ENCODE measurements around the gene VSIG4.
A peak's percentile ranks its signal among the peaks of the same experiment; 100 is the strongest.

The VSIG4 gene

DNA sequence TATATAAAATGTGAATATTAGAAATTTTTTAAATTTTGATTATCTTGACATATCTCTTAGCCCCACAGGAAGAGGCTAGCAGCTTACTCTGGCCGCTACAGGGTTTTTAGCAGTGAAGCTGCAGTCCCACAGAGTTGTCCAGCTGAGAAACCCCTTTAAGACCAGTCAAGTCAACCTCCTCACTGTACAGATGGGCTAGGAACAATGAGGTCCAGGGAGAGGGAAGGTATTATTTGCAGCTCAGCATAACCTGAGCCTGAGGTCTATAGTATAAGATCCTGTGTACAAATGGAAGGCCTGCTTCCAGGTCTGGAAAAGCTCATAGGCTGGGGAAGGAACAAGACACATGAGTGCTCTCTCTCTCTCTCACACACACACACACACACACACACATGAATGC, 1.8 kb downstream of the VSIG4 start:
- H3K4me3 Mint-ChIP-seq, result no peak overlapping the region
- no peaks in the 10 kb centered on the region for H3K27me3 Mint-ChIP-seq
- no peak overlapping the region for H3K27ac Mint-ChIP-seq

DNA sequence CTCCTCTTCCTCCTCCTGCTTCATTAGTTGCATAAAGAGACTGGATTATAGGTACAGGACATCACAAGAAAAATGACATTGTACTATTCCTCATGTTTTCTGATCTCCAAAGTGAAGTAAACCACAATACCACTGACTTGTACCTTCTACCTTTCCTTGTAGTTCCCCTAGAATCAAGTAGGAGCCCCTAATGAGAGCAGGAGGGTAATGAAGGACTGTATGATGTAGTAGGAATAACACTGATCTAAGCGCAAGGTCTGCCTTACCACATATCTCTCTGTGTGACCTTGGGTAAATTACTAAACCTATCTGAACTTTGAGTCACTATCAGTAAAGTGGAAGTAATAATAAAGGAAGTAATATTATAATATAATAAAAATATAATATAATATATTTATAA, 3.6 kb downstream of the VSIG4 start:
- no peak for DNase-seq
- ATAC-seq, result peak; percentile 39
- H3K27ac Mint-ChIP-seq, result no peak overlapping the region
- H3K9me3 Mint-ChIP-seq, result no peaks in the 10 kb centered on the region
- H3K4me3 Mint-ChIP-seq, result no peak overlapping the region
- H3K4me1 Mint-ChIP-seq, result peaks cover 13% of the 10 kb centered on the region
- H3K27me3 Mint-ChIP-seq, result no peaks in the 10 kb centered on the region

More for the DNA sequence above, 1.8 kb downstream of the VSIG4 start:
- DNase-seq, result no peak
- peaks cover 13% of the 10 kb centered on the region for H3K4me1 Mint-ChIP-seq
- no peak for ATAC-seq
- no peaks in the 10 kb centered on the region for H3K9me3 Mint-ChIP-seq

DNA sequence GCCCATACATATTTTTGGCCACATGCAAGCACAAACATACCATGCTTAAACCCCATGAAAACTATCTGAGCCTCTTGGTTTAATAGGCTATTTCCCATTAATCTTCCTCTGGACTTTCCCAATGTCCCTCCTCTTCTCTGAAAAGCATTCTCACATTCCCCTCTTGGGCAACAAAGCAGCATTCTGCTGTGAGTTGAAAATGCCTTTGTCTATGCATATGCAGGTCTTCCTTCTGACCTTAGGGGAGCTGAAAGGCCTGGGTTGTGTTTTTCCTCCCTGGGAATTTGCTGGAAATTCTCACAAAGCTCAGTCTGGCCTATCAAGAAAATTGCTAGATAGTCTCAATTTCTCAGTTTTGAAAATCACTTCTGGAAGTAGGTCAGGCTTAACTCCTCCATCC, 4.2 kb downstream of the VSIG4 start:
- Mint-ChIP-seq H3K4me1 (peaks cover 13% of the 10 kb centered on the region), H3K4me3 (no peak overlapping the region), H3K9me3 (no peaks in the 10 kb centered on the region), H3K27me3 (no peaks in the 10 kb centered on the region), H3K27ac (no peak overlapping the region)
- DNase-seq (no peak), ATAC-seq (no peak)

GRCh38 chrX:66030505-66031317, 9.2 kb downstream of the VSIG4 start:
- peak in 1 of 2 donors; percentile 21 for DNase-seq
- peak; percentile 64 for ATAC-seq
- Mint-ChIP-seq H3K27ac (no peak overlapping the region), H3K27me3 (no peaks in the 10 kb centered on the region), H3K9me3 (no peaks in the 10 kb centered on the region), H3K4me3 (no peak overlapping the region), H3K4me1 (peaks cover 13% of the 10 kb centered on the region)

GRCh38 chrX:66028936-66029335, 10.9 kb downstream of the VSIG4 start:
- no peak for ATAC-seq
- H3K4me3 Mint-ChIP-seq, result no peak overlapping the region
- no peaks in the 10 kb centered on the region for H3K27me3 Mint-ChIP-seq
- no peaks in the 10 kb centered on the region for H3K9me3 Mint-ChIP-seq
- no peak for DNase-seq
- no peak overlapping the region for H3K27ac Mint-ChIP-seq
- H3K4me1 Mint-ChIP-seq, result peaks cover 7% of the 10 kb centered on the region

GRCh38 chrX:66024570-66024969, 15.3 kb downstream of the VSIG4 start:
- H3K4me3 Mint-ChIP-seq, result no peak overlapping the region
- H3K9me3 Mint-ChIP-seq, result no peaks in the 10 kb centered on the region
- no peak for DNase-seq
- no peak overlapping the region for H3K27ac Mint-ChIP-seq
- H3K27me3 Mint-ChIP-seq, result no peaks in the 10 kb centered on the region
- H3K4me1 Mint-ChIP-seq, result peaks cover 18% of the 10 kb centered on the region
- ATAC-seq, result no peak

DNA sequence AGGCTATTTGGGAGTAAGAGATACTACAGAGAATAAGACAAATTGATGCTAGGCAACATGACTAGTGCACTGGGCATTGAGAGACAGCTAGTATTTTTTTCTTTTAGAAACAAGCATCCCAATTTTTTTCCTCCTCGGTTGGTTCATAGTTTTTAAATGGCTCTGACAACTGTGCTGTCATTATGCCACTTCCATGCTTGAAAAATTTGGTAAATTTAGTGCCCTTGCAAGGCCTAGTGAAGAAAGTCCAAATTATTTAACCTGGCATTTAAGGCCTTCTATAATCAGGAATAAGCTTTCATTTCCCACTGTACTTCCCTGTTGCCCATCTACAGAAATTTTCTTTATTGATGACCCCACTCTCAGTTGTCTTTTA, 15.8 kb downstream of the VSIG4 start:
- no peak for ATAC-seq
- no peak overlapping the region for H3K4me3 Mint-ChIP-seq
- H3K4me1 Mint-ChIP-seq, result peaks cover 18% of the 10 kb centered on the region
- no peaks in the 10 kb centered on the region for H3K27me3 Mint-ChIP-seq
- DNase-seq, result no peak
- peak overlapping the region in 1 of 2 donors; percentile 49 for H3K27ac Mint-ChIP-seq
- no peaks in the 10 kb centered on the region for H3K9me3 Mint-ChIP-seq

DNA sequence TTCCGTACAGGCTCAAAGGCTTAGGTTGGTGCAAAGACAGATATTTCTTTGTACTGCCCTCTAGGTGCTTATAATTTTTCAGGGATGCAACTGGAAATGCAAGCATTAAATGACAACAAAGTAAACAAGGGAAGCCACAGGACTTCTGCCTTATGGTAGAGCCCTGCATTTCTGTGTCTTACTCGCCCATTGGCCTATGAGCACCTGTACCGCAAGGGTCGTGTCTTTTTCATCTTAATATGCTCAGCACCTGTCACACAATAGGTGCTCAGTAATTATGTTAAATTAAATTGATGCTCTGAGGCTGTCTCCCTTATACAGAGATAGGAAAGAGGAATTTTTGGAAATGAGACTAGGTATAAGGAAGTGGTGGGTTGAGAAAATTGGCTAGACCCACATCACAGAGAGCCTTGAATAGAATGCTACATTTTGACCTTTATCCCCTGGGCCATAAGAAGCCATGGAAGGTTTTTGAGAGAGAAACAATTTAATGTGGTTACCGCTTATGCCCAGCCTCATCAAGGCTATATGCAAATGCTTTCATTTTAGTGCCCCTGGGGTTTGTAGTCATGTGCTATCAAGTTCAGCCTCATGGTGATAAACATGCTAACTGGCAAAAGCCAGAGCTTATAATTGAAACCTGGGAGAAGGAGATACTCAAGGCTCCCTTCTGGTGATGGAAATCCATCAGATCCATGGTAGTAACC, 16.3 kb downstream of the VSIG4 start:
- ATAC-seq (no peak), DNase-seq (no peak)
- no peak overlapping the region for H3K27ac Mint-ChIP-seq
- peaks cover 21% of the 10 kb centered on the region for H3K4me1 Mint-ChIP-seq
- H3K27me3 Mint-ChIP-seq, result no peaks in the 10 kb centered on the region
- no peak overlapping the region for H3K4me3 Mint-ChIP-seq
- H3K9me3 Mint-ChIP-seq, result no peaks in the 10 kb centered on the region

GRCh38 chrX:66022632-66023384, 17.1 kb downstream of the VSIG4 start:
- Mint-ChIP-seq H3K4me1 (peaks cover 27% of the 10 kb centered on the region), H3K27me3 (no peaks in the 10 kb centered on the region), H3K9me3 (no peaks in the 10 kb centered on the region), H3K4me3 (no peak overlapping the region), H3K27ac (peak overlapping the region in 1 of 2 donors; percentile 80)
- ATAC-seq (no peak), DNase-seq (no peak)

- ATAC-seq (no peak), DNase-seq (no peak)
- H3K9me3 Mint-ChIP-seq, result no peaks in the 10 kb centered on the region
- no peak overlapping the region for H3K27ac Mint-ChIP-seq
- H3K4me3 Mint-ChIP-seq, result no peak overlapping the region
- no peaks in the 10 kb centered on the region for H3K27me3 Mint-ChIP-seq
- H3K4me1 Mint-ChIP-seq, result peaks cover 32% of the 10 kb centered on the region
Measured at GRCh38 chrX:66021765-66022631, 17.9 kb downstream of the VSIG4 start.

DNA sequence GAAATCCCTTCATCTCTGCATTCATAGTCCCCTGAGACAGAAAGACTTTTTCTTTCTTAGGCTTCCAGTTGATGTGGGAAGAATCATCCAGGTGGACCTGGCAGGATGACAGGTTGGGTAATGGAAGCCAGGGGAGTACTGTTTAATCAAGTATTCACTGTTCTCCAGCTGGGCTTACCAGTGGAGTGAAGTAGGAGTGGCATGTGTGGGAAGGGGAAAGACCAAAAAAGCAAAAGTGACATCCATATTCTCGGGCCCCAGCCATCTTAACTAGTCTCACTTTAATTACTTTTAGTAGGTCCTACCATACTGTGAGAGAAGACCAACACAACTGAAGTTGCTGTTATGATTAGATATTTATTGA, 18.5 kb downstream of the VSIG4 start:
- Mint-ChIP-seq H3K27ac (no peak overlapping the region), H3K4me1 (peaks cover 38% of the 10 kb centered on the region), H3K4me3 (no peak overlapping the region), H3K9me3 (no peaks in the 10 kb centered on the region), H3K27me3 (no peaks in the 10 kb centered on the region)
- DNase-seq, result no peak
- no peak for ATAC-seq

DNA sequence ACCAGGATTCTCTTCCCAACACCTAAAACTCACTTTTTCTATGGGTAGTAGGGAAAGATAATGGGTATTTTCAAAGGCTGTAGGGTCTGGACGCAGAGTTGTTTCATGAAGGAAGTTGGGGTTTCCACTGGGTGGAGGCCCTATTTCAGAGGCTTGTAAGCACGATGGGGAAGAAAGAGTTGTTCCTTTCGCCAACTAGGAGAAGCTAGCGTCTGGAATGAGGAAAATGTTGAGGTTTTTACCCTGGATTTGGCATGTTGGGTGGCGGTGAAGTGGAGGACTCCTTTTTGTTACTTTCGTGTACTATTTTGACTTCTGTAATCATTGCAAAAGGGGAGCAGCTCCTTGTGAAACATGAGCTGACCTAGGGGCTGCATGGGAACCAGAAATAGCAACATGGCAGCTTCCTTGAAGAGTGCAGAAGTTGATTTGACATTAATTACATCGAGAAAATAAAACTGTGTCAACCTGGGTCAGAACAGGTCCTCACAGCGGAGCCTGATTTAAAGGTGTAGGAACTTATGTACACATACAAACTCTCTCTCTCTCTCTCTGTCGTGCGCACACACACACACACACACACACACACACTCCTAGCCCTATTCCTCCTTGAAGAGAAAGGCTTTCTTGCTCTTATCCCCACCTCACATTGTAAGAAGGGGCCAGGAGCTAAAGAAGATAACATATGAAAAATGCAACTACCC, 19.1 kb downstream of the VSIG4 start:
- H3K27ac Mint-ChIP-seq, result peak overlapping the region; percentile 35 to 44
- H3K27me3 Mint-ChIP-seq, result no peaks in the 10 kb centered on the region
- peaks cover 44% of the 10 kb centered on the region for H3K4me1 Mint-ChIP-seq
- ATAC-seq (no peak), DNase-seq (no peak)
- H3K4me3 Mint-ChIP-seq, result peak overlapping the region in 1 of 2 donors; percentile 27
- H3K9me3 Mint-ChIP-seq, result no peaks in the 10 kb centered on the region

- DNase-seq (no peak), ATAC-seq (no peak)
- no peaks in the 10 kb centered on the region for H3K9me3 Mint-ChIP-seq
- no peak overlapping the region for H3K4me3 Mint-ChIP-seq
- no peak overlapping the region for H3K27ac Mint-ChIP-seq
- H3K27me3 Mint-ChIP-seq, result no peaks in the 10 kb centered on the region
- peaks cover 52% of the 10 kb centered on the region for H3K4me1 Mint-ChIP-seq
Measured at GRCh38 chrX:66019974-66020373, 19.9 kb downstream of the VSIG4 start.

GRCh38 chrX:66019310-66019652, 20.6 kb downstream of the VSIG4 start:
- no peaks in the 10 kb centered on the region for H3K9me3 Mint-ChIP-seq
- DNase-seq, result no peak
- peak overlapping the region in 1 of 2 donors; percentile 85 for H3K27ac Mint-ChIP-seq
- no peak for ATAC-seq
- H3K4me3 Mint-ChIP-seq, result no peak overlapping the region
- H3K27me3 Mint-ChIP-seq, result no peaks in the 10 kb centered on the region
- H3K4me1 Mint-ChIP-seq, result peaks cover 59% of the 10 kb centered on the region

Data from stimulated activated naive CD8-positive, alpha-beta T cell treated with anti-CD3 and anti-CD28 coated beads, Interleukin-15, amount 100 ng/mL, for 72 hours (primary cell).